Measurements from ENCODE around the gene ENOSF1. TPM values are rescaled to one million over a fixed set of nuclear protein-coding genes. Genes with fewer than 3 reads are reported as not detected.
A peak's percentile ranks its signal among the peaks of the same experiment; 100 is the strongest.

ENOSF1 gene
- total and polyA plus RNA-seq, 2 of the 13 experiments (the other 11 are each of a cell fraction or from before 2014, with no cell fraction given): 37.6 to 40.1 TPM

DNA sequence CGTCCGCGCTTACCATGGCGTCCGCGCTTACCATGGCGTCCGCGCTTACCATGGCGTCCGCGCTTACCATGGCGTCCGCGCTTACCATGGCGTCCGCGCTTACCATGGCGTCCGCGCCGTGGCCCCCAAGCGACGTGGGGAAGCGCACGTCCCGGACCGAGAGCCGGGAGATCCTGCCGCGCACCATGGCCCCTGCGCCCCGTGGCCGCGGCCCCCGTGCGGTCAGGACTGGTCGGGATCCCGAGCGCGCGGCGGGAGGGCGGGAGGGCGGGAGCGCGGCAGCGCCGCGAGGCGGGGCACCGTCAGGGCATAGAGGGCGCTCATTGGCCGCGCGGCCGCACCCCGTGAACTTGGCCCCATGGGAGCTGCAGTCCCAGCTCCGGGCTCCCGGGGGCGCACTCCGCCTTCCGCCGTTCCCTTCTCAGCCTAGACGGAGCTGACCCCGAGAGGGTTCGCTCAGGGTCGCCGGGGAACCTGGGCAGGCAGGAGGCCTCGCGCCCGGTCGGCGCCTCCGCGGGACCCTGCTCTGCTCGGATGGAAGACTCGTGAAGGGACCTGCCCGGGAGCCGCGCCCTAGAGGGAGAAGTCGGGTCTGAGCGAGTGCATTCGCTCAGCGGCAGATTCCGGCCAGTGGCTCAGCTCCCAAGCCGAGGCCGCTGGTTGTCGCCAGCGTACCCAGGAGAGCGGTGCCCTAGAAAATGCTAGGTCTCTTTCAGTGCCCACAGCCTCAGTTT, at the start of gene ENOSF1 (continued):
- TF ChIP-seq, protein P1, sequence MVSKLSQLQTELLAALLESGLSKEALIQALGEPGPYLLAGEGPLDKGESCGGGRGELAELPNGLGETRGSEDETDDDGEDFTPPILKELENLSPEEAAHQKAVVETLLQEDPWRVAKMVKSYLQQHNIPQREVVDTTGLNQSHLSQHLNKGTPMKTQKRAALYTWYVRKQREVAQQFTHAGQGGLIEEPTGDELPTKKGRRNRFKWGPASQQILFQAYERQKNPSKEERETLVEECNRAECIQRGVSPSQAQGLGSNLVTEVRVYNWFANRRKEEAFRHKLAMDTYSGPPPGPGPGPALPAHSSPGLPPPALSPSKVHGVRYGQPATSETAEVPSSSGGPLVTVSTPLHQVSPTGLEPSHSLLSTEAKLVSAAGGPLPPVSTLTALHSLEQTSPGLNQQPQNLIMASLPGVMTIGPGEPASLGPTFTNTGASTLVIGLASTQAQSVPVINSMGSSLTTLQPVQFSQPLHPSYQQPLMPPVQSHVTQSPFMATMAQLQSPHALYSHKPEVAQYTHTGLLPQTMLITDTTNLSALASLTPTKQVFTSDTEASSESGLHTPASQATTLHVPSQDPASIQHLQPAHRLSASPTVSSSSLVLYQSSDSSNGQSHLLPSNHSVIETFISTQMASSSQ (IDR thresholded peaks at IDR 0.05; ENCODE audit: low read depth): no peak
- TF ChIP-seq, protein P1 (CRISPR knock-in tag; IDR thresholded peaks at IDR 0.05; ENCODE audit: borderline replicate concordance): 0 out of 2 replicates have a peak, but pooled peaks have one; percentile 31
- no peak; the same call in 1 of the 2 replicates for TF ChIP-seq HNF4A (CRISPR knock-in tag; IDR thresholded peaks at IDR 0.05)
- TF ChIP-seq, protein P2, sequence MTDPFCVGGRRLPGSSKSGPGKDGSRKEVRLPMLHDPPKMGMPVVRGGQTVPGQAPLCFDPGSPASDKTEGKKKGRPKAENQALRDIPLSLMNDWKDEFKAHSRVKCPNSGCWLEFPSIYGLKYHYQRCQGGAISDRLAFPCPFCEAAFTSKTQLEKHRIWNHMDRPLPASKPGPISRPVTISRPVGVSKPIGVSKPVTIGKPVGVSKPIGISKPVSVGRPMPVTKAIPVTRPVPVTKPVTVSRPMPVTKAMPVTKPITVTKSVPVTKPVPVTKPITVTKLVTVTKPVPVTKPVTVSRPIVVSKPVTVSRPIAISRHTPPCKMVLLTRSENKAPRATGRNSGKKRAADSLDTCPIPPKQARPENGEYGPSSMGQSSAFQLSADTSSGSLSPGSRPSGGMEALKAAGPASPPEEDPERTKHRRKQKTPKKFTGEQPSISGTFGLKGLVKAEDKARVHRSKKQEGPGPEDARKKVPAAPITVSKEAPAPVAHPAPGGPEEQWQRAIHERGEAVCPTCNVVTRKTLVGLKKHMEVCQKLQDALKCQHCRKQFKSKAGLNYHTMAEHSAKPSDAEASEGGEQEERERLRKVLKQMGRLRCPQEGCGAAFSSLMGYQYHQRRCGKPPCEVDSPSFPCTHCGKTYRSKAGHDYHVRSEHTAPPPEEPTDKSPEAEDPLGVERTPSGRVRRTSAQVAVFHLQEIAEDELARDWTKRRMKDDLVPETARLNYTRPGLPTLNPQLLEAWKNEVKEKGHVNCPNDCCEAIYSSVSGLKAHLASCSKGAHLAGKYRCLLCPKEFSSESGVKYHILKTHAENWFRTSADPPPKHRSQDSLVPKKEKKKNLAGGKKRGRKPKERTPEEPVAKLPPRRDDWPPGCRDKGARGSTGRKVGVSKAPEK (CRISPR knock-in tag; IDR thresholded peaks at IDR 0.05; ENCODE audit: borderline replicate concordance): no peak
- TF ChIP-seq, protein P3, sequence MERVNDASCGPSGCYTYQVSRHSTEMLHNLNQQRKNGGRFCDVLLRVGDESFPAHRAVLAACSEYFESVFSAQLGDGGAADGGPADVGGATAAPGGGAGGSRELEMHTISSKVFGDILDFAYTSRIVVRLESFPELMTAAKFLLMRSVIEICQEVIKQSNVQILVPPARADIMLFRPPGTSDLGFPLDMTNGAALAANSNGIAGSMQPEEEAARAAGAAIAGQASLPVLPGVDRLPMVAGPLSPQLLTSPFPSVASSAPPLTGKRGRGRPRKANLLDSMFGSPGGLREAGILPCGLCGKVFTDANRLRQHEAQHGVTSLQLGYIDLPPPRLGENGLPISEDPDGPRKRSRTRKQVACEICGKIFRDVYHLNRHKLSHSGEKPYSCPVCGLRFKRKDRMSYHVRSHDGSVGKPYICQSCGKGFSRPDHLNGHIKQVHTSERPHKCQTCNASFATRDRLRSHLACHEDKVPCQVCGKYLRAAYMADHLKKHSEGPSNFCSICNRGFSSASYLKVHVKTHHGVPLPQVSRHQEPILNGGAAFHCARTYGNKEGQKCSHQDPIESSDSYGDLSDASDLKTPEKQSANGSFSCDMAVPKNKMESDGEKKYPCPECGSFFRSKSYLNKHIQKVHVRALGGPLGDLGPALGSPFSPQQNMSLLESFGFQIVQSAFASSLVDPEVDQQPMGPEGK (CRISPR knock-in tag; IDR thresholded peaks at IDR 0.05): peak; percentile 70
- 0 out of 2 replicates have a peak, but pooled peaks have one; percentile 33 for TF ChIP-seq RARG (CRISPR knock-in tag; IDR thresholded peaks at IDR 0.05; ENCODE audit: low read depth)
- peak; percentile 60; the same call in 1 of the 2 replicates for TF ChIP-seq KMT2B (CRISPR knock-in tag; IDR thresholded peaks at IDR 0.05)
- no peak for TF ChIP-seq ZNF224 (CRISPR knock-in tag; IDR thresholded peaks at IDR 0.05)
- TF ChIP-seq, protein P4, sequence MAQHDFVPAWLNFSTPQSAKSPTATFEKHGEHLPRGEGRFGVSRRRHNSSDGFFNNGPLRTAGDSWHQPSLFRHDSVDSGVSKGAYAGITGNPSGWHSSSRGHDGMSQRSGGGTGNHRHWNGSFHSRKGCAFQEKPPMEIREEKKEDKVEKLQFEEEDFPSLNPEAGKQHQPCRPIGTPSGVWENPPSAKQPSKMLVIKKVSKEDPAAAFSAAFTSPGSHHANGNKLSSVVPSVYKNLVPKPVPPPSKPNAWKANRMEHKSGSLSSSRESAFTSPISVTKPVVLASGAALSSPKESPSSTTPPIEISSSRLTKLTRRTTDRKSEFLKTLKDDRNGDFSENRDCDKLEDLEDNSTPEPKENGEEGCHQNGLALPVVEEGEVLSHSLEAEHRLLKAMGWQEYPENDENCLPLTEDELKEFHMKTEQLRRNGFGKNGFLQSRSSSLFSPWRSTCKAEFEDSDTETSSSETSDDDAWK (CRISPR knock-in tag; IDR thresholded peaks at IDR 0.05): no peak
- no peak for TF ChIP-seq ZNF720 (CRISPR knock-in tag; IDR thresholded peaks at IDR 0.05)
- TF ChIP-seq, protein P5, sequence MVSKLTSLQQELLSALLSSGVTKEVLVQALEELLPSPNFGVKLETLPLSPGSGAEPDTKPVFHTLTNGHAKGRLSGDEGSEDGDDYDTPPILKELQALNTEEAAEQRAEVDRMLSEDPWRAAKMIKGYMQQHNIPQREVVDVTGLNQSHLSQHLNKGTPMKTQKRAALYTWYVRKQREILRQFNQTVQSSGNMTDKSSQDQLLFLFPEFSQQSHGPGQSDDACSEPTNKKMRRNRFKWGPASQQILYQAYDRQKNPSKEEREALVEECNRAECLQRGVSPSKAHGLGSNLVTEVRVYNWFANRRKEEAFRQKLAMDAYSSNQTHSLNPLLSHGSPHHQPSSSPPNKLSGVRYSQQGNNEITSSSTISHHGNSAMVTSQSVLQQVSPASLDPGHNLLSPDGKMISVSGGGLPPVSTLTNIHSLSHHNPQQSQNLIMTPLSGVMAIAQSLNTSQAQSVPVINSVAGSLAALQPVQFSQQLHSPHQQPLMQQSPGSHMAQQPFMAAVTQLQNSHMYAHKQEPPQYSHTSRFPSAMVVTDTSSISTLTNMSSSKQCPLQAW (CRISPR knock-in tag; IDR thresholded peaks at IDR 0.05): no peak
- TF ChIP-seq ZNF160 (CRISPR knock-in tag; IDR thresholded peaks at IDR 0.05): no peak
- TF ChIP-seq ZNF550 (CRISPR knock-in tag; IDR thresholded peaks at IDR 0.05; ENCODE audit: borderline replicate concordance): no peak
- no peak for TF ChIP-seq ZNF326 (CRISPR knock-in tag; IDR thresholded peaks at IDR 0.05; ENCODE audit: borderline replicate concordance)

Measured in HepG2 (cell line).